H1 (cell line): ENCODE results near the gene PHLDA1.

Experiments used
- CTCF ChIP-seq, 3 experiments: IDR thresholded peaks; 1 replicate in 2 of 3; 2 replicates in 1 of 3; pipeline versions ENCODE4 v1.5.1 to v1.6.1; 2011; ENCODE audit warnings: low read length in 3 of 3, mild to moderate bottlenecking in 3 of 3, inconsistent platforms in 2 of 3, low read depth in 1 of 3, moderate library complexity in 1 of 3; ENCODE audit not compliant: insufficient read depth in 1 of 3; ENCODE audit errors: control extremely low read depth in 1 of 3
- EP300 ChIP-seq, 2 experiments: IDR thresholded peaks; 1 replicate in 1 of 2; 2 replicates in 1 of 2; pipeline ENCODE4 v1.6.1; 2011 to 2012; ENCODE audit warnings: low read depth in 2 of 2, low read length in 2 of 2, mild to moderate bottlenecking in 2 of 2, borderline replicate concordance in 1 of 2, inconsistent platforms in 1 of 2, moderate library complexity in 1 of 2
- EZH2 ChIP-seq: fragments of 200-600 bp; sonication (generic); IDR thresholded peaks from 2 replicates; pipeline ENCODE4 v1.7.1; 2012; ENCODE audit warnings: low read depth, mild to moderate bottlenecking, moderate library complexity, low read length, inconsistent platforms; ENCODE audit not compliant: severe bottlenecking
- FOSL1 ChIP-seq: IDR thresholded peaks from 2 replicates; pipeline ENCODE4 v1.6.1; 2011; ENCODE audit warnings: mild to moderate bottlenecking, low read depth, low read length, moderate library complexity; ENCODE audit not compliant: insufficient read depth
- JUN ChIP-seq: IDR thresholded peaks from 2 replicates; pipeline ENCODE4 v1.6.1; 2011; ENCODE audit warnings: low read depth, mild to moderate bottlenecking, improper control_type of control experiment, low read length
- NRF1 ChIP-seq: IDR thresholded peaks from 2 replicates; pipeline ENCODE4 v1.6.1; 2011; ENCODE audit warnings: mild to moderate bottlenecking, low read depth, low read length, improper control_type of control experiment
- SP1 ChIP-seq: IDR thresholded peaks from 2 replicates; pipeline ENCODE4 v1.6.1; 2011; ENCODE audit warnings: low read depth, low read length
- TAF1 ChIP-seq: IDR thresholded peaks from 2 replicates; pipeline ENCODE4 v1.6.1; 2011; ENCODE audit warnings: mild to moderate bottlenecking, low read depth, low read length

GRCh38 chr12:76047060-76047459 lies 15.5 kb upstream of the PHLDA1 start:
- no peak for TF ChIP-seq JUN
- TF ChIP-seq CTCF (IDR thresholded peaks at IDR 0.05; ENCODE audit: control extremely low read depth in 1 of 3, insufficient read depth in 1 of 3, low read depth in 1 of 3, low read length in 3 of 3), result no peak
- TF ChIP-seq TAF1, result no peak
- TF ChIP-seq EZH2, result no peak
- TF ChIP-seq NRF1, result no peak
- no peak for TF ChIP-seq EP300 (IDR thresholded peaks at IDR 0.05; ENCODE audit: borderline replicate concordance in 1 of 2, low read depth in 2 of 2, low read length in 2 of 2)
- TF ChIP-seq SP1, result no peak
- TF ChIP-seq FOSL1, result no peak
